ENCODE data around the gene GLB1L2.

GLB1L2 gene

DNA sequence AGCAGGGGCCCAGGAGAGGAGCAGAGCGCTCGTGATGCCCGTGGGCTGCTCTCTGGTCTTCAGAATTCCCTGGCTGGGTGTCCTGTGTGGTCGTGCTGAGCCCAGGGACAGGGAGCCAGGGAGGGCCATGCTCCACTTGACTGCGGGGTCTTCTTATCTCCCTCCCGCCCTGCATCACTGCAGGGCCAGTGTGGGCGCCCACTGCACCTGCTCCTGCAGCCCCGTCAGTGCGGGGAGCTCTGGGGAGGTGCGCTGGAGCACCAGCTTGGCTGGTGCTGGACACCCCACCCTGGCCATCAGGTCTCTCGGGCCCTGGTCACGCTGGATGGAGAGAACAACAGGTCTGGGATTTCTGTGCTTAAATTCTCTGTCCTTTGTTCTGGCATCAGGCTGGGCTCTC, 48.4 kb downstream of the GLB1L2 start:
- TF ChIP-seq, protein P1, sequence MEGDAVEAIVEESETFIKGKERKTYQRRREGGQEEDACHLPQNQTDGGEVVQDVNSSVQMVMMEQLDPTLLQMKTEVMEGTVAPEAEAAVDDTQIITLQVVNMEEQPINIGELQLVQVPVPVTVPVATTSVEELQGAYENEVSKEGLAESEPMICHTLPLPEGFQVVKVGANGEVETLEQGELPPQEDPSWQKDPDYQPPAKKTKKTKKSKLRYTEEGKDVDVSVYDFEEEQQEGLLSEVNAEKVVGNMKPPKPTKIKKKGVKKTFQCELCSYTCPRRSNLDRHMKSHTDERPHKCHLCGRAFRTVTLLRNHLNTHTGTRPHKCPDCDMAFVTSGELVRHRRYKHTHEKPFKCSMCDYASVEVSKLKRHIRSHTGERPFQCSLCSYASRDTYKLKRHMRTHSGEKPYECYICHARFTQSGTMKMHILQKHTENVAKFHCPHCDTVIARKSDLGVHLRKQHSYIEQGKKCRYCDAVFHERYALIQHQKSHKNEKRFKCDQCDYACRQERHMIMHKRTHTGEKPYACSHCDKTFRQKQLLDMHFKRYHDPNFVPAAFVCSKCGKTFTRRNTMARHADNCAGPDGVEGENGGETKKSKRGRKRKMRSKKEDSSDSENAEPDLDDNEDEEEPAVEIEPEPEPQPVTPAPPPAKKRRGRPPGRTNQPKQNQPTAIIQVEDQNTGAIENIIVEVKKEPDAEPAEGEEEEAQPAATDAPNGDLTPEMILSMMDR (conservative IDR thresholded peaks at IDR 0.05; ENCODE audit: low read length) = no peak
- no peak overlapping the region for H3K4me3 ChIP-seq (ENCODE audit: low read length)
- no peak for DNase-seq (ENCODE audit: low read depth)

DNA sequence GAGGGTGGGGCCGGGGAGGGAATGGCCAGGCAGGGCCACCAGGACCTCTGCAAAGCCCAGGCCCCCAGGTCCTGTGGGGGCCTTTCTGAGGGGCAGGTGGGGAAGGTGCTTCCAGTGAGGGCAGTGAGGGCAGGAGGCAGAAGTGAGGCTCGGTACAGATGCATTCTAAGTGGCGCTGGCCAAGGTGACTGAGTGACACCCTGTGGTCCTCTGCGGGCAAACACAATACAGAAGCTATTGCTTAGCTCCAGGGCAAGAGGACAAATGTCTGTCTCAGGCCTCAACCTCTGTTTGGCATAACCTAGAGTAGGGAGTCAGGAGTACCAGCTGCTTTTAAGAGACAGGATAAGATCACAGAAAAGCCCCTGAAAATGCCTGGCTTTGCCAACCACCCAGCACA, 49.0 kb downstream of the GLB1L2 start:
- no peak for DNase-seq (ENCODE audit: low read depth)
- TF ChIP-seq, protein P1 (conservative IDR thresholded peaks at IDR 0.05; ENCODE audit: low read length) = no peak
- no peak overlapping the region for H3K4me3 ChIP-seq (ENCODE audit: low read length)

DNA sequence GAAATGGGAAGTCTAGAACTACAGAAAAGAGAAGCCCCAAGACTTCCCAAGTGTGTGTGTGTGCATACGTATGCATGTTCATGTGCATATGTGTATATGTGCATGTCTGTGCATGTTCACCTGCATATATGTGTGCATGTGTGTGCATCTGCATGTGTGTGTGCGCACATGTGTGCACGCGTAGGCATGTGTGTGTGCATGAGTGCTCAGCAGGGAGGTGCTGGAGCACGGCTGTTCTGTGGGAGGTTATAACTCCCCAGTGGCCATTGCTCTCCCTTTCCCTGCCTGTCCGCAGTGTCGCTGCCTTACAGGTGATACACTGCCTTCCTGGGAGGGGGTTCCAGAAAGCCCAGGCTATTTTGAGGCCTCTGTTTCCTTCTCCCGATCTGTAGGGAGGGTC, 50.5 kb downstream of the GLB1L2 start:
- no peak for DNase-seq (ENCODE audit: low read depth)
- no peak overlapping the region for H3K4me3 ChIP-seq (ENCODE audit: low read length)
- TF ChIP-seq, protein P1 (conservative IDR thresholded peaks at IDR 0.05; ENCODE audit: low read length) = no peak

- H3K4me3 ChIP-seq (ENCODE audit: low read length) = no peak overlapping the region
- DNase-seq (ENCODE audit: low read depth) = no peak
- TF ChIP-seq, protein P1 (conservative IDR thresholded peaks at IDR 0.05; ENCODE audit: low read length) = no peak
Observed at GRCh38 chr11:134382830-134383229, 51.0 kb downstream of the GLB1L2 start.

GRCh38 chr11:134383576-134384221, 51.9 kb downstream of the GLB1L2 start:
- H3K4me3 ChIP-seq (ENCODE audit: low read length) = no peak overlapping the region

GRCh38 chr11:134384406-134384805, 52.6 kb downstream of the GLB1L2 start:
- no peak overlapping the region for H3K4me3 ChIP-seq (ENCODE audit: low read length)
- TF ChIP-seq, protein P1 (conservative IDR thresholded peaks at IDR 0.05; ENCODE audit: low read length) = no peak
- DNase-seq (ENCODE audit: low read depth) = no peak

More at GRCh38 chr11:134383576-134384221, 51.9 kb downstream of the GLB1L2 start:
- DNase-seq (ENCODE audit: low read depth) = no peak
- TF ChIP-seq, protein P1 (conservative IDR thresholded peaks at IDR 0.05; ENCODE audit: low read length) = no peak

- no peak overlapping the region for H3K4me3 ChIP-seq (ENCODE audit: low read length)
- TF ChIP-seq, protein P1 (conservative IDR thresholded peaks at IDR 0.05; ENCODE audit: low read length) = no peak
- DNase-seq (ENCODE audit: low read depth) = no peak
Observed at GRCh38 chr11:134385171-134385570, 53.4 kb downstream of the GLB1L2 start.

All from AG10803 (cell line).